CD4-positive, alpha-beta T cell (primary cell): Measurements from ENCODE around the gene SKIDA1. TPM values are rescaled to one million over a fixed set of nuclear protein-coding genes. Genes with fewer than 3 reads are reported as not detected.

Source experiments
- ATAC-seq: fragments of 200-7000 bp; cut with Tn5 transposase; one replicate; pipeline ENCODE4 v1.10.0; 2022; ENCODE audit warnings: mild to moderate bottlenecking; ENCODE audit not compliant: poor library complexity
- CTCF ChIA-PET: fragments of 350-600 bp; sonication (Branson Sonifier 250); formaldehyde crosslinking; loops from one replicate; lab custom pipeline; 2021; ENCODE audit warnings: antibody characterized with exemption, inconsistent platforms; lab: Charles Lee
- POLR2A ChIA-PET: fragments of 350-600 bp; sonication (Branson Sonifier 250); formaldehyde crosslinking; loops from one replicate; lab custom pipeline; 2021; ENCODE audit warnings: antibody characterized with exemption, inconsistent platforms; lab: Charles Lee
- DNase-seq, 14 experiments: peaks; one replicate each; pipeline ENCODE4 v3.0.0-alpha.2; 2013 to 2020; ENCODE audit warnings: mixed read lengths in 2 of 14
- H3K27ac ChIP-seq, 2 donors: one replicate each; pipeline versions ENCODE4 v1.5.1 to v1.7.0; 2013; ENCODE audit warnings: low read length in 2 of 2, low read depth in 1 of 2, mild to moderate bottlenecking in 1 of 2
- H3K27me3 ChIP-seq, 2 experiments: 1 replicate in 1 of 2; 2 replicates in 1 of 2; pipeline versions ENCODE4 v1.6.1 to v1.7.0; 2013; ENCODE audit warnings: low read length in 2 of 2, control low read depth in 1 of 2, mild to moderate bottlenecking in 1 of 2, moderate library complexity in 1 of 2; ENCODE audit not compliant: insufficient read depth in 2 of 2, control insufficient read depth in 1 of 2
- H3K36me3 ChIP-seq: one replicate; pipeline ENCODE4 v1.6.1; 2013; ENCODE audit warnings: low read length, control low read depth; ENCODE audit not compliant: insufficient read depth
- H3K4me1 ChIP-seq: one replicate; pipeline ENCODE4 v1.6.1; 2013; ENCODE audit warnings: low read length, control low read depth; ENCODE audit not compliant: insufficient read depth
- H3K4me3 ChIP-seq: one replicate; pipeline ENCODE4 v1.5.1; 2013; ENCODE audit warnings: mild to moderate bottlenecking, low read length, moderate library complexity
- H3K9me3 ChIP-seq, 2 experiments: 1 replicate in 1 of 2; 2 replicates in 1 of 2; pipeline versions ENCODE4 v1.6.1 to v1.7.0; 2013; ENCODE audit warnings: low read length in 2 of 2, mild to moderate bottlenecking in 2 of 2, control low read depth in 1 of 2, moderate library complexity in 1 of 2; ENCODE audit not compliant: control insufficient read depth in 1 of 2, insufficient read depth in 1 of 2
- H3K27ac Mint-ChIP-seq: one replicate; pipeline ENCODE4 v1.8.0; 2020; ENCODE audit warnings: mixed read lengths
- H3K27me3 Mint-ChIP-seq: one replicate; pipeline ENCODE4 v1.8.0; 2021; ENCODE audit warnings: mixed read lengths
- H3K36me3 Mint-ChIP-seq: one replicate; pipeline ENCODE4 v1.8.0; 2021; ENCODE audit warnings: low read depth, mixed read lengths
- H3K4me1 Mint-ChIP-seq: one replicate; pipeline ENCODE4 v1.8.0; 2021; ENCODE audit warnings: low read depth, mixed read lengths
- H3K4me3 Mint-ChIP-seq: one replicate; pipeline ENCODE4 v1.8.0; 2020; ENCODE audit warnings: mild to moderate bottlenecking, mixed read lengths
- H3K9me3 Mint-ChIP-seq: one replicate; pipeline ENCODE4 v1.8.0; 2020; ENCODE audit warnings: mixed read lengths
- intact Hi-C, 2 experiments: fragments of 100-400 bp; cut with DNase I in 1 of 2; cut with micrococcal nuclease in 1 of 2; formaldehyde crosslinking; loops; one replicate each; pipeline versions ENCODE4 v1.15.1 to v1.9.0; 2023 to 2025; cut with DNase I, micrococcal nuclease
- total RNA-seq, 174 experiments: library from RNA in 2 of 174; stranded (reverse) in 2 of 174; gene quantifications; one replicate each; pipeline ENCODE4 v1.2.3 and lab custom pipeline; 2021 to 2026
- TF ChIP-seq, protein P1 (sequence below): fragments of 200-600 bp; IDR thresholded peaks from one replicate; pipeline ENCODE4 v1.8.0; 2022; ENCODE audit warnings: antibody characterized with exemption, mild to moderate bottlenecking

SKIDA1 gene
- total RNA-seq, 2 experiments from 2014 or later, result 0.22 to 0.25 TPM

- H3K4me3 Mint-ChIP-seq, result peak overlapping the region; percentile 77
- ChIA-PET CTCF (interaction anchor here (0.6 to 4.9 kb wide), 3 partner anchors 9 to 95 kb away, joined by 3 to 29 read pairs (median 3); no protein-coding TSS in a partner anchor), POLR2A (interaction anchor here (1.3 to 2.2 kb wide), 5 partner anchors 9 to 19 kb away, joined by 3 to 15 read pairs (median 7); partner anchors contain the start of gene SKIDA1)
- DNase-seq, result no peak
- Histone ChIP-seq H3K27me3 (peaks cover 55 to 84% of the 10 kb centered on the region in 2 experiments), H3K4me1 (peaks cover 39% of the 10 kb centered on the region), H3K4me3 (peak overlapping the region; percentile 36), H3K9me3 (peaks cover 0 to 7% of the 10 kb centered on the region in 2 experiments), H3K36me3 (no peaks in the 10 kb centered on the region), H3K27ac (no peak overlapping the region)
- peaks cover 41% of the 10 kb centered on the region for H3K4me1 Mint-ChIP-seq
- no peaks in the 10 kb centered on the region for H3K36me3 Mint-ChIP-seq
- no peak for ATAC-seq
- intact Hi-C loops, result loop anchor here (1.0 to 5.0 kb wide), 3 partner anchors 10 to 827 kb away; partner anchors contain the start of gene SKIDA1 (in 1 of the 2)
- H3K27me3 Mint-ChIP-seq, result peaks cover 92% of the 10 kb centered on the region
- TF ChIP-seq, protein P1, sequence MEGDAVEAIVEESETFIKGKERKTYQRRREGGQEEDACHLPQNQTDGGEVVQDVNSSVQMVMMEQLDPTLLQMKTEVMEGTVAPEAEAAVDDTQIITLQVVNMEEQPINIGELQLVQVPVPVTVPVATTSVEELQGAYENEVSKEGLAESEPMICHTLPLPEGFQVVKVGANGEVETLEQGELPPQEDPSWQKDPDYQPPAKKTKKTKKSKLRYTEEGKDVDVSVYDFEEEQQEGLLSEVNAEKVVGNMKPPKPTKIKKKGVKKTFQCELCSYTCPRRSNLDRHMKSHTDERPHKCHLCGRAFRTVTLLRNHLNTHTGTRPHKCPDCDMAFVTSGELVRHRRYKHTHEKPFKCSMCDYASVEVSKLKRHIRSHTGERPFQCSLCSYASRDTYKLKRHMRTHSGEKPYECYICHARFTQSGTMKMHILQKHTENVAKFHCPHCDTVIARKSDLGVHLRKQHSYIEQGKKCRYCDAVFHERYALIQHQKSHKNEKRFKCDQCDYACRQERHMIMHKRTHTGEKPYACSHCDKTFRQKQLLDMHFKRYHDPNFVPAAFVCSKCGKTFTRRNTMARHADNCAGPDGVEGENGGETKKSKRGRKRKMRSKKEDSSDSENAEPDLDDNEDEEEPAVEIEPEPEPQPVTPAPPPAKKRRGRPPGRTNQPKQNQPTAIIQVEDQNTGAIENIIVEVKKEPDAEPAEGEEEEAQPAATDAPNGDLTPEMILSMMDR, result no peak
- no peaks in the 10 kb centered on the region for H3K9me3 Mint-ChIP-seq
- no peak overlapping the region for H3K27ac Mint-ChIP-seq
These were observed 9.9 kb downstream of the SKIDA1 start for GRCh38 chr10:21515361-21516241.

- POLR2A ChIA-PET, result interaction anchor here (1.8 to 2.2 kb wide), 2 partner anchors 11 to 18 kb away, joined by 4 to 15 read pairs; partner anchors contain the start of gene SKIDA1
- H3K9me3 Mint-ChIP-seq, result no peaks in the 10 kb centered on the region
- TF ChIP-seq, protein P1, result no peak
- DNase-seq, result no peak
- Histone ChIP-seq H3K27me3 (peaks cover 55 to 87% of the 10 kb centered on the region in 2 experiments), H3K4me3 (no peak overlapping the region), H3K9me3 (peaks cover 0 to 9% of the 10 kb centered on the region in 2 experiments), H3K27ac (no peak overlapping the region), H3K4me1 (peaks cover 36% of the 10 kb centered on the region), H3K36me3 (no peaks in the 10 kb centered on the region)
- H3K36me3 Mint-ChIP-seq, result no peaks in the 10 kb centered on the region
- peaks cover 87% of the 10 kb centered on the region for H3K27me3 Mint-ChIP-seq
- peaks cover 34% of the 10 kb centered on the region for H3K4me1 Mint-ChIP-seq
- CTCF ChIA-PET, result interaction anchor here (0.8 to 4.9 kb wide), 3 partner anchors 9 to 23 kb away, joined by 3 to 29 read pairs (median 3); no protein-coding TSS in a partner anchor
- ATAC-seq, result no peak
- H3K27ac Mint-ChIP-seq, result no peak overlapping the region
- intact Hi-C loops, result loop anchor here (2.0 to 5.0 kb wide), 2 partner anchors 14 to 827 kb away; no protein-coding TSS in a partner anchor
- H3K4me3 Mint-ChIP-seq, result no peak overlapping the region
These were observed 10.6 kb downstream of the SKIDA1 start for GRCh38 chr10:21514818-21515351.

DNA sequence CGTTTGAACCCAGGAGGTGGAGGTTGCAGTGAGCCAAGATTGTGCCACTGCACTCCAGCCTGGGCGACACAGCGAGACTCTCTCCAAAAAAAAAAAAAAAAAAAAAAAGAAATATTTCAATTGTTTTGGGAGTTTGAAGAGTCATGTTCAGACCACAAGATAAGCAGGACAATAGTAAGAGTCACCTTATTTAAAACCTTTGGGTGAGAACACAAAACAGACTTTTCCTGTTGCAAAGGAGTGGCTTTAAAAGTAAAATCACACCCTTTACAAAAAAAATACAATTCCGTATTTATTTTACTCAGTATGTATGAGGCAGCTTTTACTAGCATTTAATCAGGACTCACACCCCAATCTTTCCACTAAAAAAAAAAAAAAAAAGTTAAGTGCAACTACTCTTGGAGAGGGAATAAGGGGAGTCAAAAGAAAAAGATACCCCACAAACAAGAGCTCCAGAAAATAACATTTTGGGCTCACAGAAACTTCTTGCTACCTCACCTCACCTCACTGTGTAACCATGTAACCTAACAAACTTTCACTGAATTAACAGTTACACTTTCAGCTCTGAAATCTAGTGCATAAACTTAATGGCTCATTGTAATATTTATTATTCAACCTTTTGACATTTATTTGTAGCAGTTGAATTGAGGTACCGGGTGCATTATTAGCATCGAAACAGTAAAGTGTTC lies 11.2 kb downstream of the SKIDA1 start:
- peaks cover 30% of the 10 kb centered on the region for H3K4me1 ChIP-seq
- H3K27me3 ChIP-seq, result peaks cover 54 to 84% of the 10 kb centered on the region in 2 experiments
- ChIA-PET POLR2A (interaction anchor here (1.8 to 2.2 kb wide), 2 partner anchors 11 to 17 kb away, joined by 4 to 15 read pairs; partner anchors contain the start of gene SKIDA1), CTCF (interaction anchor here (0.8 to 4.9 kb wide), 2 partner anchors 19 to 24 kb away, joined by 3 to 29 read pairs; no protein-coding TSS in a partner anchor)
- Mint-ChIP-seq H3K27ac (no peak overlapping the region), H3K4me3 (no peak overlapping the region), H3K9me3 (no peaks in the 10 kb centered on the region), H3K36me3 (no peaks in the 10 kb centered on the region), H3K27me3 (peaks cover 82% of the 10 kb centered on the region), H3K4me1 (peaks cover 27% of the 10 kb centered on the region)
- H3K27ac ChIP-seq, result no peak overlapping the region
- TF ChIP-seq, protein P1, result no peak
- intact Hi-C loops, result loop anchor here in 1 of 2 experiments (2.0 kb wide), 1 partner anchor 13 kb away; no protein-coding TSS in a partner anchor
- H3K4me3 ChIP-seq, result no peak overlapping the region
- H3K36me3 ChIP-seq, result no peaks in the 10 kb centered on the region
- ATAC-seq (no peak), DNase-seq (no peak)
- H3K9me3 ChIP-seq, result peaks cover 0 to 15% of the 10 kb centered on the region in 2 experiments
